Stromal cell of bone marrow (primary cell): ENCODE measurements around the gene NAT14.
"Not testable (repeated sequence)": the region's sequence is repeated elsewhere in the genome, so short reads cannot be mapped to it uniquely, and the experiment has no call there.

ENCODE experiments used
- DNase-seq: peaks from one replicate; pipeline ENCODE4 v3.0.0-alpha.2; 2012; ENCODE audit warnings: low read depth

Gene NAT14

GRCh38 chr19:55484593-55485438, at the start of gene NAT14:
TSS of gene NAT14 (plus strand) at chr19:55485188. CDS start at chr19:55485709, 521 bp downstream.
- DNase-seq = no peak

- no peak for DNase-seq
Observed at GRCh38 chr19:55436847-55437246, 48.1 kb upstream of the NAT14 start.

GRCh38 chr19:55437410-55437809, 47.6 kb upstream of the NAT14 start:
- DNase-seq = peak; percentile 31

- no peak for DNase-seq
Observed at GRCh38 chr19:55439052-55439451, 45.9 kb upstream of the NAT14 start.

- no peak for DNase-seq
Observed at GRCh38 chr19:55440411-55441105, 44.4 kb upstream of the NAT14 start.

GRCh38 chr19:55441319-55441691, 43.7 kb upstream of the NAT14 start:
- no peak for DNase-seq

- DNase-seq = no peak
Observed at GRCh38 chr19:55441692-55442321, 43.2 kb upstream of the NAT14 start.

- DNase-seq = no peak
Observed at GRCh38 chr19:55442372-55442961, 42.5 kb upstream of the NAT14 start.

GRCh38 chr19:55443045-55443823, 41.8 kb upstream of the NAT14 start, which contains the start of gene SHISA7:
TSS of gene SHISA7 (minus strand) at chr19:55443300. CDS start at chr19:55442863, 437 bp downstream.
- no peak for DNase-seq

GRCh38 chr19:55443824-55444480, 41.0 kb upstream of the NAT14 start:
- no peak for DNase-seq

GRCh38 chr19:55444646-55445045, 40.3 kb upstream of the NAT14 start:
- no peak for DNase-seq

GRCh38 chr19:55446060-55446459, 38.9 kb upstream of the NAT14 start:
- no peak for DNase-seq

- DNase-seq = peak; percentile 5
Observed at GRCh38 chr19:55447421-55448174, 37.4 kb upstream of the NAT14 start.

- DNase-seq = not testable (repeated sequence)
Observed at GRCh38 chr19:55448175-55448490, 36.9 kb upstream of the NAT14 start.

GRCh38 chr19:55449469-55449868, 35.5 kb upstream of the NAT14 start:
- no peak for DNase-seq

GRCh38 chr19:55451163-55451964, 33.6 kb upstream of the NAT14 start:
- DNase-seq = no peak

GRCh38 chr19:55451965-55452748, 32.8 kb upstream of the NAT14 start:
- no peak for DNase-seq

GRCh38 chr19:55452749-55453346, 32.1 kb upstream of the NAT14 start:
- no peak for DNase-seq
